ENCODE results near the gene RAD9A. TPM values are rescaled to one million over a fixed set of nuclear protein-coding genes. Genes with fewer than 3 reads are reported as not detected.

RAD9A gene
- total RNA-seq, 1 donor from 2014 or later: 10.4 TPM

DNA sequence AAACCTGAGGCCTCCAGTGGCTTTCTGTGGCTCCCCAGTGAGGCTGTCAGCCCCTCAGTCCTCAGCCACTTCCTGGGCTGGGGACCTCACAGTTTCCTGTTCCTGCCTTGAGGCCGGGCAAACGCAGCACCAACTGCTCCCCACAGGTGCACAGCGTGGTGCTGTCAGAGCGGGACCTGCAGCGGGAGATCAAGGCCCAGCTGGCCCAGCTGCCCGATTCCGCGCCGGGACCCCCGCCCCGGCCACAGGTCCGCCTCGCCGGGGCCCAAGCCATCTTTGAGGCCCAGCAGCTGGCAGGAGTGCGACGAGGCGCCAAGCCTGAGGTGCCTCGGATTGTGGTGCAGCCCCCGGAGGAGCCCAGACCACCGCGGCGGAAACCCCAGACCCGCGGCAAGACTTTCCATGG is 17.5 kb downstream of the RAD9A start:
- H3K9ac ChIP-seq: no peak overlapping the region
- no peaks in the 10 kb centered on the region for H3K36me3 ChIP-seq
- H3K4me1 Mint-ChIP-seq: peaks cover 26% of the 10 kb centered on the region
- no peak overlapping the region for H3K4me2 ChIP-seq
- peaks cover 13% of the 10 kb centered on the region for H3F3A ChIP-seq (ENCODE audit: low read depth)
- no peak for TF ChIP-seq EZH2 (IDR thresholded peaks at IDR 0.05)
- no peak for TF ChIP-seq CTCF (IDR thresholded peaks at IDR 0.05)
- no peak for TF ChIP-seq EZH2phosphoT487 (IDR thresholded peaks at IDR 0.05)
- no peaks in the 10 kb centered on the region for H4K20me1 ChIP-seq (ENCODE audit: low read depth)
- no peak overlapping the region for H2AFZ ChIP-seq (replicated peaks)
- DNase-seq (ENCODE audit: low spot score): no peak
- no peaks in the 10 kb centered on the region for H3K36me3 Mint-ChIP-seq
- no peaks in the 10 kb centered on the region for H3K9me3 ChIP-seq (ENCODE audit: low read depth)
- H3K4me1 ChIP-seq: peaks cover 19% of the 10 kb centered on the region
- H3K79me2 ChIP-seq (ENCODE audit: low read depth): no peaks in the 10 kb centered on the region
- H3K27ac ChIP-seq: no peak overlapping the region
- H3K27ac Mint-ChIP-seq: no peak overlapping the region
- no peaks in the 10 kb centered on the region for H3K9me3 Mint-ChIP-seq
- no peak overlapping the region for H3K4me3 ChIP-seq
- H3K27me3 ChIP-seq: peaks cover 6% of the 10 kb centered on the region
- no peak overlapping the region for H3K4me3 Mint-ChIP-seq
- peaks cover 13% of the 10 kb centered on the region for H3K27me3 Mint-ChIP-seq (ENCODE audit: insufficient read depth, low read depth)

GRCh38 chr11:67409781-67410368 is 18.1 kb downstream of the RAD9A start:
- H3K4me3 Mint-ChIP-seq: no peak overlapping the region
- Histone ChIP-seq H3K27ac (no peak overlapping the region), H3K4me2 (peak overlapping the region; percentile 17), H3K9ac (no peak overlapping the region), H4K20me1 (ENCODE audit: low read depth) (no peaks in the 10 kb centered on the region), H3K79me2 (ENCODE audit: low read depth) (no peaks in the 10 kb centered on the region), H3F3A (ENCODE audit: low read depth) (peaks cover 13% of the 10 kb centered on the region), H3K4me1 (peaks cover 20% of the 10 kb centered on the region), H3K4me3 (no peak overlapping the region), H3K27me3 (peaks cover 12% of the 10 kb centered on the region), H3K36me3 (no peaks in the 10 kb centered on the region), H2AFZ (replicated peaks) (no peak overlapping the region), H3K9me3 (ENCODE audit: low read depth) (no peaks in the 10 kb centered on the region)
- TF ChIP-seq CTCF (IDR thresholded peaks at IDR 0.05): no peak
- peaks cover 12% of the 10 kb centered on the region for H3K27me3 Mint-ChIP-seq (ENCODE audit: insufficient read depth, low read depth)
- no peak overlapping the region for H3K27ac Mint-ChIP-seq
- H3K36me3 Mint-ChIP-seq: no peaks in the 10 kb centered on the region
- peaks cover 21% of the 10 kb centered on the region for H3K4me1 Mint-ChIP-seq
- no peaks in the 10 kb centered on the region for H3K9me3 Mint-ChIP-seq
- peak; percentile 67 for DNase-seq (ENCODE audit: low spot score)

- no peak for TF ChIP-seq EZH2phosphoT487 (IDR thresholded peaks at IDR 0.05)
- TF ChIP-seq EZH2 (IDR thresholded peaks at IDR 0.05): no peak
- TF ChIP-seq CTCF (IDR thresholded peaks at IDR 0.05): no peak
- no peak overlapping the region for H3K27ac Mint-ChIP-seq
- Histone ChIP-seq H3K27ac (no peak overlapping the region), H3F3A (ENCODE audit: low read depth) (peaks cover 13% of the 10 kb centered on the region), H3K4me2 (peak overlapping the region; percentile 17), H4K20me1 (ENCODE audit: low read depth) (no peaks in the 10 kb centered on the region), H3K79me2 (ENCODE audit: low read depth) (no peaks in the 10 kb centered on the region), H3K9ac (no peak overlapping the region), H3K36me3 (no peaks in the 10 kb centered on the region), H3K27me3 (peaks cover 17% of the 10 kb centered on the region), H2AFZ (replicated peaks) (no peak overlapping the region), H3K4me1 (peaks cover 22% of the 10 kb centered on the region), H3K9me3 (ENCODE audit: low read depth) (no peaks in the 10 kb centered on the region), H3K4me3 (no peak overlapping the region)
- no peaks in the 10 kb centered on the region for H3K36me3 Mint-ChIP-seq
- DNase-seq (ENCODE audit: low spot score): no peak
- H3K27me3 Mint-ChIP-seq (ENCODE audit: insufficient read depth, low read depth): peaks cover 15% of the 10 kb centered on the region
- no peak overlapping the region for H3K4me3 Mint-ChIP-seq
- H3K4me1 Mint-ChIP-seq: peaks cover 21% of the 10 kb centered on the region
- H3K9me3 Mint-ChIP-seq: no peaks in the 10 kb centered on the region
Measured at GRCh38 chr11:67410369-67410831, 18.6 kb downstream of the RAD9A start.
